MM.1S (cell line): ENCODE results near the gene PRKCD.

Experiments used
- DNase-seq: peaks from one replicate; pipeline ENCODE4 v3.0.0-alpha.2; 2015
- H2AFZ ChIP-seq: fragments of 300-600 bp; sonication (generic); 2 replicates; pipeline ENCODE4 v1.6.0; 2016; ENCODE audit warnings: antibody characterized with exemption, low read length
- H3F3A ChIP-seq: fragments of 300-600 bp; sonication (generic); 2 replicates; pipeline ENCODE4 v1.6.1; 2016; ENCODE audit warnings: mild to moderate bottlenecking, antibody characterized with exemption, low read length, moderate library complexity, mixed read lengths; ENCODE audit not compliant: insufficient read depth
- H3K27ac ChIP-seq: fragments of 300-600 bp; sonication (generic); 2 replicates; pipeline ENCODE4 v1.5.1; 2016; ENCODE audit warnings: mild to moderate bottlenecking, low read length
- H3K27me3 ChIP-seq: fragments of 300-600 bp; sonication (generic); replicated peaks from 2 replicates; pipeline ENCODE4 v1.6.0; 2016; ENCODE audit warnings: low read length; ENCODE audit not compliant: insufficient read depth
- H3K36me3 ChIP-seq: fragments of 300-600 bp; sonication (generic); replicated peaks from 2 replicates; pipeline ENCODE4 v1.6.1; 2016; ENCODE audit warnings: mild to moderate bottlenecking, low read length, mixed read lengths; ENCODE audit not compliant: insufficient read depth
- H3K4me1 ChIP-seq: fragments of 300-600 bp; sonication (generic); 2 replicates; pipeline ENCODE4 v1.6.1; 2016; ENCODE audit warnings: low read length, mixed read lengths
- H3K4me2 ChIP-seq: fragments of 300-600 bp; sonication (generic); 2 replicates; pipeline ENCODE4 v1.6.0; 2016; ENCODE audit warnings: low read depth, low read length
- H3K4me3 ChIP-seq: fragments of 300-600 bp; sonication (generic); 2 replicates; pipeline ENCODE4 v1.5.1; 2016; ENCODE audit warnings: low read length, mixed read lengths
- H3K79me2 ChIP-seq: fragments of 300-600 bp; sonication (generic); 2 replicates; pipeline ENCODE4 v1.6.1; 2016; ENCODE audit warnings: mixed run types, low read length, mixed read lengths
- H3K9ac ChIP-seq: fragments of 300-600 bp; sonication (generic); 2 replicates; pipeline ENCODE4 v1.6.1; 2016; ENCODE audit warnings: low read length, mixed read lengths
- H3K9me2 ChIP-seq: fragments of 300-600 bp; sonication (generic); replicated peaks from 2 replicates; pipeline ENCODE4 v1.6.1; 2016; ENCODE audit warnings: mild to moderate bottlenecking, low read length, mixed read lengths; ENCODE audit not compliant: insufficient read depth
- H3K9me3 ChIP-seq: fragments of 300-600 bp; sonication (generic); replicated peaks from 2 replicates; pipeline ENCODE4 v1.6.1; 2016; ENCODE audit warnings: mild to moderate bottlenecking, low read length, mixed read lengths; ENCODE audit not compliant: insufficient read depth
- H4K20me1 ChIP-seq: fragments of 300-600 bp; sonication (generic); 2 replicates; pipeline ENCODE4 v1.6.1; 2016; ENCODE audit warnings: mild to moderate bottlenecking, low read length, moderate library complexity, mixed read lengths; ENCODE audit not compliant: insufficient read depth
- EZH2 ChIP-seq: fragments of 300-600 bp; sonication (generic); optimal IDR thresholded peaks from 2 replicates; pipeline ENCODE3; 2017; ENCODE audit warnings: low read depth, mild to moderate bottlenecking, antibody characterized with exemption, low read length, mixed read lengths
- EZH2phosphoT487 ChIP-seq: fragments of 300-600 bp; sonication (generic); IDR thresholded peaks from 2 replicates; pipeline ENCODE4 v1.6.1; 2018; ENCODE audit warnings: antibody characterized with exemption, low read length
- TF ChIP-seq, protein P1 (sequence below): fragments of 300-600 bp; sonication (generic); IDR thresholded peaks from 2 replicates; pipeline ENCODE4 v1.5.1; 2016; ENCODE audit warnings: antibody characterized with exemption, low read length, mixed read lengths

Gene PRKCD

DNA sequence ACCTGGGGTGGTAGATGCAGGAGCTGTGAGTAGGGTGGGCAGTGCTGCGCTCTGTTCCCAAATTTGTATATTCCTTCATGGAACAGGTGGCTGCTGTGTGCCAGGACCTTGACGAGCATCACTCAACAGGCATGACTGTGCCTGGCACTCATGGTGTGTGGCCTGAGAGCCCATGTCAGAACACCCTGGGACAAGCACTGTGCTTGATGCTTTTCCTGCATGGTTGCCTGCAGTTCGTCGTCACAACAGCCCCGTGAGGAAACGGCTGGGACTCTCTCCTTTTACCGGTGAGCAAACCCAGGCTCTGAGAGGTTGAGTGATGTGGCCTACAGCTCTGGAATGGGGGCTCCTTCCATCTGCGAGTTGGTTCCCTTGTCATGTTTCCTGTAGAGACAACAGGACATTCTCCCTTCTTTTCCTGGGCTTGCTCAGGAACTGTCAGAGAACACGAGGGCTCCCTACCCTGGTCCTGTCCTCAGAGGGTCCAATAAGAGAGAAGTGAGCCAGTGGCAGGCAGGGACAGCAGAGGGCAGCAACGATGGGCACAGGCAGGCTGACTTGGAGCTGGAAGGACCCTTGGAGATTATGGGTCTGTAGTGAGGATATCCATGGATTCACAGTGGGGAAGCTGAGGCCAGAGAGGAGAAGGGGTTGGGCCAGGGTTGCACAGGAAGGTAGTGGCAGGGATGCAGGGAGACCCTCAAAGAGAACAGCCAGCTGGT, 37.4 kb downstream of the PRKCD start:
- no peaks in the 10 kb centered on the region for H3K27me3 ChIP-seq
- no peak for DNase-seq
- peak overlapping the region; percentile 49; the same call in 1 of the 2 replicates for H3K4me2 ChIP-seq
- H3K36me3 ChIP-seq = no peaks in the 10 kb centered on the region; the same call in 1 of the 2 replicates
- H3K9me3 ChIP-seq = no peaks in the 10 kb centered on the region
- no peaks in the 10 kb centered on the region for H4K20me1 ChIP-seq
- H2AFZ ChIP-seq = no peak overlapping the region
- peaks cover 38% of the 10 kb centered on the region for H3K79me2 ChIP-seq
- no peak overlapping the region for H3K27ac ChIP-seq
- H3K9me2 ChIP-seq = no peaks in the 10 kb centered on the region
- TF ChIP-seq, protein P1, sequence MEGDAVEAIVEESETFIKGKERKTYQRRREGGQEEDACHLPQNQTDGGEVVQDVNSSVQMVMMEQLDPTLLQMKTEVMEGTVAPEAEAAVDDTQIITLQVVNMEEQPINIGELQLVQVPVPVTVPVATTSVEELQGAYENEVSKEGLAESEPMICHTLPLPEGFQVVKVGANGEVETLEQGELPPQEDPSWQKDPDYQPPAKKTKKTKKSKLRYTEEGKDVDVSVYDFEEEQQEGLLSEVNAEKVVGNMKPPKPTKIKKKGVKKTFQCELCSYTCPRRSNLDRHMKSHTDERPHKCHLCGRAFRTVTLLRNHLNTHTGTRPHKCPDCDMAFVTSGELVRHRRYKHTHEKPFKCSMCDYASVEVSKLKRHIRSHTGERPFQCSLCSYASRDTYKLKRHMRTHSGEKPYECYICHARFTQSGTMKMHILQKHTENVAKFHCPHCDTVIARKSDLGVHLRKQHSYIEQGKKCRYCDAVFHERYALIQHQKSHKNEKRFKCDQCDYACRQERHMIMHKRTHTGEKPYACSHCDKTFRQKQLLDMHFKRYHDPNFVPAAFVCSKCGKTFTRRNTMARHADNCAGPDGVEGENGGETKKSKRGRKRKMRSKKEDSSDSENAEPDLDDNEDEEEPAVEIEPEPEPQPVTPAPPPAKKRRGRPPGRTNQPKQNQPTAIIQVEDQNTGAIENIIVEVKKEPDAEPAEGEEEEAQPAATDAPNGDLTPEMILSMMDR = no peak
- TF ChIP-seq EZH2phosphoT487 = no peak
- TF ChIP-seq EZH2 = no peak
- H3K9ac ChIP-seq = no peak overlapping the region
- H3K4me1 ChIP-seq = peaks cover 21% of the 10 kb centered on the region
- H3F3A ChIP-seq = 0 out of 2 replicates have a peak, but pooled peaks cover 9% of the 10 kb centered on the region
- H3K4me3 ChIP-seq = no peak overlapping the region

DNA sequence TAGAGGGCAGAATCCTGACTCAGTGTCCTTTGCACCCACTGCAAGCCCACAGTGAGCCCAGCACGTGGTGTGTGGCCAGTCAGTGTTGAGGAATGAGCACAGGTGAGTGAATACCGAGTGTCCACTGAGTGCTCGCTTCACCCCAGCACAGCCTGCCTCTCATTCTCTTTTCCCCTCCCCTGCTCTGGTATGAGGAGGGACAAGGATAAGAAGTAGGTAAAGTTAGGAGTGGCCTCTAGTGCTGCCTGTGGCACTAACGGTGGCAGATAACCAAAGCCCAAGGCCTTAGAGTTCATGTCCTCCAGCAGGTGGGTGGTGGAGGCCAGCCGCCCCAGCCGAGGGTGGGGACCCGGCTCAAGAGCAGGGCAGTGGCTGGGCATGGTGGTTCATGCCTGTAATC, 38.0 kb downstream of the PRKCD start:
- no peak for DNase-seq
- TF ChIP-seq, protein P1 = no peak
- TF ChIP-seq EZH2 (no peak), EZH2phosphoT487 (no peak)
- Histone ChIP-seq H3K4me2 (peak overlapping the region; percentile 49; the same call in 1 of the 2 replicates), H3K36me3 (no peaks in the 10 kb centered on the region; the same call in 1 of the 2 replicates), H3K4me3 (no peak overlapping the region), H3K9ac (no peak overlapping the region), H3K4me1 (peaks cover 21% of the 10 kb centered on the region), H3K9me2 (no peaks in the 10 kb centered on the region), H3K9me3 (no peaks in the 10 kb centered on the region), H3K79me2 (peaks cover 38% of the 10 kb centered on the region), H2AFZ (no peak overlapping the region), H3K27me3 (no peaks in the 10 kb centered on the region), H3F3A (0 out of 2 replicates have a peak, but pooled peaks cover 9% of the 10 kb centered on the region), H3K27ac (no peak overlapping the region), H4K20me1 (no peaks in the 10 kb centered on the region)

DNA sequence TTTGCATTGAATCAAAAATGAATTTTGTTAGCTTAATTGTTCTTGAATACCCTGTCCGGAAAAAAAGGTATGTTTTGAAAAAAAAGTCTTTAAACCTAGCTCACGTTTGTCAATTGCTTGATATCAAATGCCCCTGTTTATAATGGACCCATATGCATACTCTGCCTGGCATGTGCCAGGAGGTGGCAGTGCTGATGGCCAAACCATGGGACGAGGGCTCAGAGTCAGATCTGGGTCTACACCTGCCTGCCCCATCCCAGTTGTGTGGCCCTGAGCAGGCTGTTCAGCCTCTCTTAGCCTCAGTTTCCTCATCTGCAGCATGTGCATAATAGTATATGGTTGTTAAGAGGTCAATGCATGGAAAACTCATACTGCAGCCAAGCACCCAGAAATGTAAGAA, 38.8 kb downstream of the PRKCD start:
- Histone ChIP-seq H3F3A (0 out of 2 replicates have a peak, but pooled peaks cover 9% of the 10 kb centered on the region), H3K27me3 (no peaks in the 10 kb centered on the region), H2AFZ (no peak overlapping the region), H4K20me1 (no peaks in the 10 kb centered on the region), H3K4me1 (peaks cover 21% of the 10 kb centered on the region), H3K27ac (no peak overlapping the region), H3K9me2 (no peaks in the 10 kb centered on the region), H3K4me3 (no peak overlapping the region), H3K9me3 (no peaks in the 10 kb centered on the region), H3K79me2 (peaks cover 38% of the 10 kb centered on the region), H3K4me2 (no peak overlapping the region), H3K9ac (no peak overlapping the region), H3K36me3 (no peaks in the 10 kb centered on the region; the same call in 1 of the 2 replicates)
- no peak for DNase-seq
- no peak for TF ChIP-seq EZH2
- no peak for TF ChIP-seq EZH2phosphoT487
- TF ChIP-seq, protein P1 = no peak
